Bronchial epithelial cell (primary cell): ENCODE measurements around the gene MRPL18. TPM values are rescaled to one million over a fixed set of nuclear protein-coding genes. Genes with fewer than 3 reads are reported as not detected.
A peak's percentile ranks its signal among the peaks of the same experiment; 100 is the strongest.

ENCODE experiments used
- DNase-seq: peaks from one replicate; pipeline ENCODE4 v3.0.0-alpha.2; 2010; ENCODE audit warnings: low read depth
- FAIRE-seq: peaks from 2 replicates; lab custom pipeline; 2011; peaks lifted over from hg19 to GRCh38; lab: Jason Lieb, UNC
- H3K27me3 ChIP-seq: 2 replicates; pipeline ENCODE4 v1.5.1; 2011; ENCODE audit warnings: low read length; ENCODE audit not compliant: control insufficient read depth, insufficient read depth
- H3K36me3 ChIP-seq: 2 replicates; pipeline ENCODE4 v1.5.1; 2011; ENCODE audit warnings: low read length; ENCODE audit not compliant: control insufficient read depth, insufficient read depth
- H3K4me3 ChIP-seq: 2 replicates; pipeline ENCODE4 v1.5.1; 2011; ENCODE audit warnings: mild to moderate bottlenecking, low read depth, low read length, control low read depth
- total RNA-seq: library from RNA; depleted of rRNA; stranded (reverse); fragments of >200 nt; gene quantifications from 2 replicates; pipeline ENCODE4 v1.2.1, GENCODE V29; 2014
- TF ChIP-seq, protein P1 (sequence below): IDR thresholded peaks from 2 replicates; pipeline ENCODE4 v1.5.1; 2011; ENCODE audit warnings: mild to moderate bottlenecking, moderate library complexity, low read length, control low read depth, inconsistent platforms; ENCODE audit not compliant: insufficient read depth, severe bottlenecking

Gene MRPL18
- total RNA-seq, 1 donor from 2014 or later: 59.8 TPM

DNA sequence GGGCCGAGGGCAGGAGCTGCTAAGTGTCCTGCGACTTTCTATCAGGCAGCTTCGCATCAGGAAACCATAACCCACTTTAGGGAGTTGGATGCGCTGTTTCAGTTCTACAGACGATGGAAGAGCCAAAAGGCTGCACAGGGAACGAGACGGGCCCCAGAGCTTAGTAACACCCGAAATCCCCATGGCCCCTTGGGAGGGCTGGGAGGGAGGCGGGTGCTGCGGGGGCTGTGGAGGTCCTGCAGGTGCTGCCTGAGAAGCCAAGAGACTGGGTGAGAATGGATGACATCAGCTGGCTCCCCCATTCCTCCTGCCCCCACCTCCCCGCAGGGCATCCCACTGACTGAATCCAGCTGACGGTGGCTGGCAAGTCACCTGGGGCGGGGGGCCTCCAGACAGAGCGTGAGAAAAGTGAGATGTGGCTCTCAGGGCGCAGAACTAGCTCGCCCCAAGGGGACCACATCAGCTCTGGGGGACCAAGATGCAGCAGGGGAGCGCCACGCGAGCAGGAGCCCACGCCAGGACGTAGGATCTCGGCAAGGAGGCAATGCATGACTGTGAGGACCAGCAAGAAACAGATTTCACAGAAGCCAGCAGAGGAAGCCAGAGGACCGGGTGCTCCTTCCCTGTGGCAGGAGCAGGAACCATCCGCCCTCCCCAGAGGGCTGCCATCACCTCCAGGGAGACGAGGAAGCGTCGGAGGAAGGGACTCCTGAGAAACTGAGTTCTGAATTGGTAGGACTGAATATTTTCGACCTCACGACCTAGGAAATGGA lies 46.6 kb downstream of the MRPL18 start:
- no peaks in the 10 kb centered on the region for H3K27me3 ChIP-seq
- H3K36me3 ChIP-seq: no peaks in the 10 kb centered on the region
- DNase-seq (no peak), FAIRE-seq (no peak)
- no peak overlapping the region for H3K4me3 ChIP-seq
- TF ChIP-seq, protein P1, sequence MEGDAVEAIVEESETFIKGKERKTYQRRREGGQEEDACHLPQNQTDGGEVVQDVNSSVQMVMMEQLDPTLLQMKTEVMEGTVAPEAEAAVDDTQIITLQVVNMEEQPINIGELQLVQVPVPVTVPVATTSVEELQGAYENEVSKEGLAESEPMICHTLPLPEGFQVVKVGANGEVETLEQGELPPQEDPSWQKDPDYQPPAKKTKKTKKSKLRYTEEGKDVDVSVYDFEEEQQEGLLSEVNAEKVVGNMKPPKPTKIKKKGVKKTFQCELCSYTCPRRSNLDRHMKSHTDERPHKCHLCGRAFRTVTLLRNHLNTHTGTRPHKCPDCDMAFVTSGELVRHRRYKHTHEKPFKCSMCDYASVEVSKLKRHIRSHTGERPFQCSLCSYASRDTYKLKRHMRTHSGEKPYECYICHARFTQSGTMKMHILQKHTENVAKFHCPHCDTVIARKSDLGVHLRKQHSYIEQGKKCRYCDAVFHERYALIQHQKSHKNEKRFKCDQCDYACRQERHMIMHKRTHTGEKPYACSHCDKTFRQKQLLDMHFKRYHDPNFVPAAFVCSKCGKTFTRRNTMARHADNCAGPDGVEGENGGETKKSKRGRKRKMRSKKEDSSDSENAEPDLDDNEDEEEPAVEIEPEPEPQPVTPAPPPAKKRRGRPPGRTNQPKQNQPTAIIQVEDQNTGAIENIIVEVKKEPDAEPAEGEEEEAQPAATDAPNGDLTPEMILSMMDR: no peak

DNA sequence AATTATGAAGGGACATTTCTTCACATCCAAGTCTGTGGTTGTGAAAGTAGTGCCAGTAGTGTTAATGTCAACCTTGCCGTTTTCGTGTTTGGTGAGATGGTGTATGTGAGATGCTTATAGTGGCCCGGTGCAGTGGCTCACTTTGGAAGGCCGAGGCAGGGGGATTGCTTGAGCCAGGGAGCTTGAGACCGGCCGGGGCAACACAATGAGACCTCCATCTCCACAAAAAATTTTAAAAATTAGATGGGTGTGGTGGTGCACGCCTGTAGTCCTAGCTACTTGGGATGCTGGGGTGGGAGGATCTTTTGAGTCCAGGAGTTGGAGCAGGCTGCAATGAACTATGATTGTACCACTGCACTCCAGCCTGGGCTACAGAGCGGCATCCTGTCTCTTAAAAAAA lies 47.2 kb downstream of the MRPL18 start:
- Histone ChIP-seq H3K36me3 (no peaks in the 10 kb centered on the region), H3K27me3 (no peaks in the 10 kb centered on the region), H3K4me3 (no peak overlapping the region)
- no peak for FAIRE-seq
- TF ChIP-seq, protein P1: no peak
- DNase-seq: no peak

DNA sequence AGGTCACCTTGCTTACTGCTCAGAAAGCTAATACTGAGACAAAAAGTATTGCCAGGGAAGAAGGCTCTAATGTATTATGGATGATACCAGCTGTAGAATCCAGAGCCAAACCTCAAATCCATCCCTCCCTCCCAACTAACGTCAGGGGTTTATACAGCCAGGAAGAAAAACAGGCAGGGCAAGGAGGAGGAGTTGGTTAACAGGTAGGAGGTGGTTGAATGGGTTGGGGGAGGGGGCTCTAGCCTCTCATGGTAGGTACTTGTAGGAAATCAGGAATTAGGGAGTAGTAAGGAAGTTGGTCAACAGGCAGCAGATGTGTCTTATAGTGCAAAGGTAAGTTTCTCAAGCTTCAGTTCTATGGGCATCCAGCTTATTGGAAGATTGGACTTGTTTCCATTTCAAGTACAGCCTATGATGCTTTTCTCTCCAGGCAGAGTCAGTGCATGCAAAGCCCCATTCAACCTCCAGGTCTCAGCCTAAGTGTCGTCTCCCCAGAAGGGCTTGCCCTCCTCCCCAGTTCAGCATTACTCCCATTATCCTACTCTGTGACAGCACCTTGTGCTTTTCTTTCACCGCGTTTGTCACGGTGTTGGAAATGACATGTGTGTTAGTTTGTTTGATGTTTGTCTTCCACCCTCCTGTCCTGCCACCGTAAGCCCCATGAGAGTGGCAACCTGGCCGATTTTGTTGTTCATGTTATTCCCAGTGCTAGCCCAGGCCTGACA lies 47.9 kb downstream of the MRPL18 start:
- DNase-seq: no peak
- TF ChIP-seq, protein P1: no peak
- Histone ChIP-seq H3K27me3 (no peaks in the 10 kb centered on the region), H3K4me3 (no peak overlapping the region), H3K36me3 (no peaks in the 10 kb centered on the region)
- no peak for FAIRE-seq

DNA sequence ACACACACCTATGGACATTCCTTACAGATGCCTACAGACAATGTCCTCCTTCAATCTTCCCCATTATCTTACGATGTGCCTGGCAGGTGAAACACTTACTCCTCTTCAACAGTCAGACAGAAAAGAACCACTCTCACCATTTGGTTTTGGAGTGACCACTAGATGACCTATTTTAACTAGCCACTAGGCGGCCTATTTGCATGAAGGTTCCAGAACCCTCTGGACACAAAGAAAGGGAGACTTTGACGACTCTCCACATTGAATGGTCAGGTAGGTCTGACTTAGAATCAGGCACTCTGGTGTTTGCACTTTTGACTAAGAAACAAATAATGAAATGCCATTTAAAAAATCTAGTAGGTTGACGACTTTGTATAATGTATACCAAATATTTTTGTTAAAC lies 51.8 kb downstream of the MRPL18 start:
- DNase-seq: peak; percentile 4
- Histone ChIP-seq H3K4me3 (no peak overlapping the region), H3K27me3 (no peaks in the 10 kb centered on the region), H3K36me3 (no peaks in the 10 kb centered on the region)
- TF ChIP-seq, protein P1: peak; percentile 12
- no peak for FAIRE-seq

DNA sequence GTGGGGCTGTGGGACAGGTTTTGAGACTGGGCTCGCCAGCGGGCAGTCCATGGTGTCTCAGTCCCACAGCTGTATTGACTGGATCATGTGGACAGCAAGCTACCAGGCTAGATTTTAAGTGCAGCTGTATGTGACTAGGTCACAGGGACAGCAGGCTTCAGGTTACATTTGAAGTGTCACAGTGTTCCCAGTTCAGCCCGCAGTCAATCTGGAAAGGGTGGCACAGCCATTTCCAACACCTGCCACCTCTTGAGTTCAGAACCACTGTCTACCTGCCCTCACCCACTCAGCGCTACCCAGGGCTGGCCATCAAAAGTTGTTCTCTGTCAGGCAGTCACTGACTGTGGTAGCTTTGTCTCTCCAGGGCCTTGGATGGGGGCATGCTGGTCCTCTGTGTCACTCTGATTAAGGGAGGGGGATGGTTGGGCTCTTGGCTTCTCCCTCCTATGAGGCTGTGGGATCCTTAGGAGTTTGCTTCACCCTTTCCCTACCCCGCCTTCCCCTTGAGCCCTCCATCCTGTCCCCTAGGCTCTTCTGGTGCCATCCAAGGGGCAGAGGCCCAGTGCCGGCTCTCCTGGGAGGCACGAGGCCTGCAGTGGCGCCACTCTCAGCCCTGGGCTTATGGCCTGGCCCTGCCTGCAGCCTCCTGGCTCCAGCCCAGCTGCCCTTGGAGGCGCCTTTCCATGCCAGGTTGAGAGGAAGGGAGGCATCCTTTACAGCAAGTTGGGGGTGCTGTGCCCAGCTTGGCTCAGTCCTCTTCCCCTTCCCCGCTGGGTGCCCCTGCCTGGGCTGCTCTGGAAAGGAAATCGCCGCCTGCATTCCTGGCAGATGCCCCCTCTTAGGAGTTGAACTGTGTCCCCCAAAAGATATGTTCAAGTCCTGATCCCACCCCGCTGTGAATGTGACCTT lies 54.7 kb downstream of the MRPL18 start:
- DNase-seq (no peak), FAIRE-seq (peak; percentile 13)
- Histone ChIP-seq H3K36me3 (no peaks in the 10 kb centered on the region), H3K27me3 (no peaks in the 10 kb centered on the region), H3K4me3 (no peak overlapping the region)
- TF ChIP-seq, protein P1: no peak

Other genes starting within 250 kb of the MRPL18 start
- 62.5 and 71.3 TPM in 2 replicates for gene SOD2, start 97.2 kb upstream of the MRPL18 start, total RNA-seq
- gene WTAP, start 63.0 kb upstream of the MRPL18 start, total RNA-seq: 115 and 125 TPM in 2 replicates
- gene ACAT2, start 28.4 kb upstream of the MRPL18 start, total RNA-seq: 17.5 and 42.9 TPM in 2 replicates
- gene TCP1, start 865 bp upstream of the MRPL18 start, total RNA-seq: 150 and 202 TPM in 2 replicates
- 0.13 and 0.26 TPM in 2 replicates for gene PNLDC1, start 9.8 kb downstream of the MRPL18 start, total RNA-seq
- gene MAS1, start 100.5 kb downstream of the MRPL18 start, total RNA-seq: not detected in 2 replicates
- 109 and 220 TPM in 2 replicates for gene IGF2R, start 178.6 kb downstream of the MRPL18 start, total RNA-seq